ENCODE results near the gene ARHGAP26.

- TF ChIP-seq CTCF (IDR thresholded peaks at IDR 0.05 in 8 of 11, conservative IDR thresholded peaks at IDR 0.05 in 3 of 11) (no peak), POLR2AphosphoS5 (IDR thresholded peaks at IDR 0.05) (no peak), POLR2A (IDR thresholded peaks at IDR 0.05) (no peak)
These were observed 75.8 kb downstream of the ARHGAP26 start for GRCh38 chr5:142845954-142846398.
